IPS-18a (cell line): ENCODE results near the gene DRD4.
"Not testable (repeated sequence)": the region's sequence is repeated elsewhere in the genome, so short reads cannot be mapped to it uniquely, and the experiment has no call there.

Experiments
- H3K27ac ChIP-seq: one replicate; pipeline ENCODE4 v1.5.1; 2013; ENCODE audit warnings: low read length
- H3K27me3 ChIP-seq: one replicate; pipeline ENCODE4 v1.6.1; 2013; ENCODE audit warnings: mild to moderate bottlenecking, low read length; ENCODE audit not compliant: control insufficient read depth, insufficient read depth
- H3K36me3 ChIP-seq: one replicate; pipeline ENCODE4 v1.6.1; 2013; ENCODE audit warnings: low read depth, low read length; ENCODE audit not compliant: control insufficient read depth
- H3K4me1 ChIP-seq: one replicate; pipeline ENCODE4 v1.6.1; 2013; ENCODE audit warnings: low read depth, low read length; ENCODE audit not compliant: control insufficient read depth
- H3K4me3 ChIP-seq: one replicate; pipeline ENCODE4 v1.5.1; 2013; ENCODE audit warnings: low read length
- H3K9ac ChIP-seq: one replicate; pipeline ENCODE4 v1.6.1; 2013; ENCODE audit warnings: mild to moderate bottlenecking, low read length, moderate library complexity
- H3K9me3 ChIP-seq: one replicate; pipeline ENCODE4 v1.6.1; 2013; ENCODE audit warnings: low read depth, low read length; ENCODE audit not compliant: control insufficient read depth

Gene DRD4

DNA sequence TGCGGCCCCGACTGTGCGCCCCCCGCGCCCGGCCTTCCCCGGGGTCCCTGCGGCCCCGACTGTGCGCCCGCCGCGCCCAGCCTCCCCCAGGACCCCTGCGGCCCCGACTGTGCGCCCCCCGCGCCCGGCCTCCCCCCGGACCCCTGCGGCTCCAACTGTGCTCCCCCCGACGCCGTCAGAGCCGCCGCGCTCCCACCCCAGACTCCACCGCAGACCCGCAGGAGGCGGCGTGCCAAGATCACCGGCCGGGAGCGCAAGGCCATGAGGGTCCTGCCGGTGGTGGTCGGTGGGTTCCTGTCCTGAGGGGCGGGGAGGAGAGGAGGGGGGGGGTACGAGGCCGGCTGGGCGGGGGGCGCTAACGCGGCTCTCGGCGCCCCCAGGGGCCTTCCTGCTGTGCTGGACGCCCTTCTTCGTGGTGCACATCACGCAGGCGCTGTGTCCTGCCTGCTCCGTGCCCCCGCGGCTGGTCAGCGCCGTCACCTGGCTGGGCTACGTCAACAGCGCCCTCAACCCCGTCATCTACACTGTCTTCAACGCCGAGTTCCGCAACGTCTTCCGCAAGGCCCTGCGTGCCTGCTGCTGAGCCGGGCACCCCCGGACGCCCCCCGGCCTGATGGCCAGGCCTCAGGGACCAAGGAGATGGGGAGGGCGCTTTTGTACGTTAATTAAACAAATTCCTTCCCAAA, 3.1 kb downstream of the DRD4 start:
- peak overlapping the region; percentile 5 for H3K4me3 ChIP-seq
- H3K36me3 ChIP-seq = peaks cover 5% of the 10 kb centered on the region

DNA sequence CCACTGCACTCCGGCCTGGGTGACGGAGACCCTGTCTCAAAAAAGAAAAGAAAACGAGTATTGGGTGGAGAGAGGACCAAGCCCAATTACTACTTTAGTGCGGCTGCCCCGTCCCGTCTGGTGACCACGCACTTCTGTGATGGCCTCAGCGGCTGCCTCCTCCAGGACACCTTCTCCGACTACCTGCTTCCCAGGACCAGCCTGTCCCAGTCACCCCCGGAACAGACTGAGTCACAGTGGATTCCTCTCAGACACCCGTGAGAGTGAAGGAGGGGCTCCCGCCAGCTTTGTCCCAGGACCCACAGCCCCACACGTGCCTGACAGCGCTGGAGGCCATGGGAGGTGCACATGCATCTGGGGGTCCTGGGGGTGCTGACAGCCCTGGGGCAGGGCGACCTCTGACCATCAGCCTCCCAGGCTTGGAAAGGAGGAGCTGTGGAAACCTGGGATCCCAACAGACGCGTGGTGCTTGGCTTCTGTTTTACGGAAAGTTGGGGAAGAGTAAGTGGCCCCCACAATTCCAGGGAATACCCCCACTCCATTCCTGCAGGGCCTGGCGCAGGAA, 4.8 kb downstream of the DRD4 start:
- peaks cover 5% of the 10 kb centered on the region for H3K36me3 ChIP-seq

More for the DNA sequence above, 3.1 kb downstream of the DRD4 start:
- Histone ChIP-seq H3K27ac (no peak overlapping the region), H3K4me1 (peaks cover 8% of the 10 kb centered on the region), H3K9me3 (no peaks in the 10 kb centered on the region), H3K27me3 (peaks cover 58% of the 10 kb centered on the region), H3K9ac (no peak overlapping the region)

DNA sequence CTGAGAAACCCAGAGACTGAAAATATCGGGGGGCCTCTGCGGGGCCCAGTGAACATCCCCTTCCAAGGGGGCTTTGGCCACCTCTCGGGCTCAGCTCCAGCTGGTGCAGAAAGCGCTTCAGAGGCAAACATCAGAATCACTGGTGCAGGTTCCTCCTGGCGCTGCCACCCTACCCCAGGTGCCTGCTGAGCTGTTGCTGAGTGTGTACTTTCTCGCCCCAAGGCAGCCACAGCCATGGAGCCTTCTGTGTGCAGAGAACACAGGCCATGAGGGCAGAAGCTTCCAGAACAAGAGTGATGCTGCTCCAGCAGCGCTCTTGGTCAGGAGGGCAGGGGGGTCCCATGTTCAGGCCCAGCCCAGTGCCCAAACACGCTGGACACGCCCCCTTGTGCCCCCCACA, 6.3 kb downstream of the DRD4 start:
- Histone ChIP-seq H3K36me3 (peaks cover 5% of the 10 kb centered on the region), H3K9ac (no peak overlapping the region), H3K4me1 (peaks cover 8% of the 10 kb centered on the region), H3K9me3 (no peaks in the 10 kb centered on the region), H3K4me3 (no peak overlapping the region), H3K27me3 (peaks cover 26% of the 10 kb centered on the region), H3K27ac (no peak overlapping the region)

More for the DNA sequence above, 4.8 kb downstream of the DRD4 start:
- peaks cover 40% of the 10 kb centered on the region for H3K27me3 ChIP-seq
- H3K4me3 ChIP-seq = no peak overlapping the region
- H3K27ac ChIP-seq = no peak overlapping the region
- no peak overlapping the region for H3K9ac ChIP-seq
- H3K9me3 ChIP-seq = no peaks in the 10 kb centered on the region
- peaks cover 8% of the 10 kb centered on the region for H3K4me1 ChIP-seq

DNA sequence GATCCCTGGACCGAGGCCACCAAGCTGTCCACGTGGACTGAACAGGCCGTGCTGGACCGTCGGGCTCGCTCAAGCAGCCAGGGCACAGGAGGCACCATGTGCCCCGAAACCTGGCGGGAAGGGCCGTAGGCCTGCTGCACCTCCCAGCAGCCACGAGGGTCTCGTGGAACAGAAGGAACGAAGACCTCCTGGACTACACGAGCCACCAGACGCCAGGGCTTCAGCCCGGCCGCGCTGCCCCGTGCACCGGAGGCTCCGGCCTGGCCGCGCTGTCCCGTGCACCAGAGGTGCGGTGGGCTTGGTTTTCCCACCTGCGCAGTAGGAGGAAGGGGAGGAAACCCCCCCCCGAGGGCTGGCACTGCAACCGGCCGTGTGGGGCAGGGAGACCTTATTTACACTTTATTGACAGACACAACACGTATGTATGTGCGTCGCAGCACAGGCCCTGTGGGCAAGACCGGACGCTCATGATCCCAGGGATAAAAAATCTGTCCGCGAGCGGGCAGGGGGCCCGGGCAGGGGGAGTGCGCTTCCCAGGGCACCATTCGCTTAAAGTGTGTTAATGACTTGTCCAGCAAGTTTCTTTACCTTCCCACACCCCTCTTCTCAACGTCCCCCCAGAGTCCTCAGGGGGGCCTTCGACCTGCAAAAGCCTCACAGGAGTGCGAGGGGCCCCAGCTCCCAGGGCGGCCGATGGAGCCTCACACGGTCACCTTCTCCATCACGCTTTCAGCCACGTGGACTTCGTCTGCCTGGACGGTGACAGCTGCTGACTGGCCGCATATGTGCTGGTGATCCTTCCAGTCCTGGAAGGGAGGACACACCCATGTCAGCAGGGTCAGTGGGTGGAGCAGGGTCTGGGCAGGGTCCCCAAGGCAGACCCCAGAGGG, 7.0 kb downstream of the DRD4 start:
- Histone ChIP-seq H3K4me3 (no peak overlapping the region), H3K9ac (no peak overlapping the region), H3K9me3 (no peaks in the 10 kb centered on the region), H3K4me1 (peaks cover 8% of the 10 kb centered on the region), H3K27me3 (peaks cover 18% of the 10 kb centered on the region), H3K27ac (no peak overlapping the region), H3K36me3 (peaks cover 5% of the 10 kb centered on the region)

DNA sequence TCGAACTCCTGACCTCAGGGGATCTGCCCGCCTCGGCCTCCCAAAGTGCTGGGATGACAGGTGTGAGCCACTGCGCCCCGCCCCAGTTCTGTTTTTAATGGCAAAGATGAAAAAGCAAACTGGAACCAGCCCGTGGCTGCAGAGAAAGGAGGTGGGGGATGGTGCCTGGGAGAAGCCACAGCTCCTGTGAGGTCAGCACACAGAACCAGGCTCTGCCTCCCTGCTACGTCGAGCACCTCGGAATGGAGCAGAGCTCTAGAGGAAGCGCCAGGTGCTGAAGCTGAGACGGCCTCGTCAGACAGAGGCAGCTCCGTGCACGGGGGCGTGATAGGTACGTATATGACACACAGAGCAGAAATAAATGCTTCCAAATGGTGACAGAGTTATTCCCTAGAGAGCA, 8.5 kb downstream of the DRD4 start:
- no peak overlapping the region for H3K27ac ChIP-seq
- peaks cover 5% of the 10 kb centered on the region for H3K4me1 ChIP-seq
- H3K4me3 ChIP-seq = no peak overlapping the region
- peaks cover 10% of the 10 kb centered on the region for H3K27me3 ChIP-seq
- H3K9me3 ChIP-seq = no peaks in the 10 kb centered on the region
- peaks cover 6% of the 10 kb centered on the region for H3K36me3 ChIP-seq
- H3K9ac ChIP-seq = no peak overlapping the region

DNA sequence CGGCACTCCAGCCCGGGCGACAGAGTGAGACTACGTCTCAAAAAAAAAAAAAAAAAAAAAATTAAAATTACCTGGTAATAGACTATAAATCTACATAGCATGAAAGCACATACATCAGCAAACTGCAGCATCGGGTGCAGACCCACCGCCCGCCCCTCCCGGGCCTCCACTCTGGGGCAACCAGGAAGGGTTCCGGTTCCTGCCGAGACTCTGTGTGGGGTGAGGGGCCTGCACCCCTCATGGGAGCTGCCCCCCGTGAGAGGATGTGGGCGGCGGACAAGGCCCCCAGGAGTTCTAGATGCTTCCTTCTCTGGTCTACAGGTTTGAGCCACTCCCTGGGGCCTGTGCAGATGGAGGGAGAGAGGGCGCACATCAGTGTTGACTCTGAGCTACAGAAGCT, 9.1 kb downstream of the DRD4 start:
- no peaks in the 10 kb centered on the region for H3K4me1 ChIP-seq
- peaks cover 9% of the 10 kb centered on the region for H3K36me3 ChIP-seq
- H3K27ac ChIP-seq = no peak overlapping the region
- H3K27me3 ChIP-seq = peaks cover 3% of the 10 kb centered on the region
- H3K9ac ChIP-seq = no peak overlapping the region
- H3K9me3 ChIP-seq = no peaks in the 10 kb centered on the region
- no peak overlapping the region for H3K4me3 ChIP-seq

DNA sequence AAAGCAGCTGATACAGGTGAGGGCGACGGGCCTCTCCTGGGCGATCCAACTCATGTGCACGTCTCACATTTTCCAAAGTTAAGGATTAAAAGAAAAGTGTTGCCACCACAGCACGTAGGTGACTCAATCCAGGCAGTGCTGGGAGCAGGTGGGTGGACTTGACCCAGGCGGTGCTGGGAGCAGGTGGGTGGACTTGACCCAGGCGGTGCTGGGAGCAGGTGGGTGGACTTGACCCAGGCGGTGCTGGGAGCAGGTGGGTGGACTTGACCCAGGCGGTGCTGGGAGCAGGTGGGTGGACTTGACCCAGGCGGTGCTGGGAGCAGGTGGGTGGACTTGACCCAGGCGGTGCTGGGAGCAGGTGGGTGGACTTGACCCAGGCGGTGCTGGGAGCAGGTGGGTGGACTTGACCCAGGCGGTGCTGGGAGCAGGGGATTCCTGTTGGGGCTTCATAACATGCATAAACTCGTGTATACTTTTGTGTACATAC, 10.6 kb downstream of the DRD4 start:
- not testable (repeated sequence) for H3K27ac ChIP-seq

DNA sequence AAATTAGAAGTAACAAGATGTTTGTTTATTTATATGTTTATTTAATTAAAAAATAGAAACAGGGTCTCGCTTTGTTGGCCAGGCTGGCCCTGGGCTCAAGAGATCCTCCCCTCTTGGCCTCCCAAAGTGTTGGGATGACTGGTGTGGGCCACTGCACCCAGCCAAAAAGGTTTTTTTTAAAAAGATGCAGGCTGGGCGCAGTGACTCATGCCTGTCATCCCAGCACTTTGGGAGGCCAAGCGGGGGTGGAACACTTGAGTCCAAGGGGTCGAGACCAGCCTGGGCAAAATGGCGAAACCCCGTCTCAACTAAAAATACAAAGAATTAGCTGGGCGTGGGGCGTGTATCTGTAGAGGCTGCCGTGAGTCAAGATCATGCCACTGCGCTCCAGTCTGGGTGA, 13.4 kb downstream of the DRD4 start:
- Histone ChIP-seq H3K27ac (no peak overlapping the region), H3K36me3 (peaks cover 10% of the 10 kb centered on the region), H3K4me1 (no peaks in the 10 kb centered on the region), H3K9me3 (no peaks in the 10 kb centered on the region), H3K4me3 (no peak overlapping the region), H3K27me3 (no peaks in the 10 kb centered on the region), H3K9ac (no peak overlapping the region)

More for the DNA sequence above, 10.6 kb downstream of the DRD4 start:
- H3K36me3 ChIP-seq, H3K27me3 ChIP-seq, H3K9ac ChIP-seq, H3K4me3 ChIP-seq, H3K4me1 ChIP-seq, H3K9me3 ChIP-seq: not testable (repeated sequence)

DNA sequence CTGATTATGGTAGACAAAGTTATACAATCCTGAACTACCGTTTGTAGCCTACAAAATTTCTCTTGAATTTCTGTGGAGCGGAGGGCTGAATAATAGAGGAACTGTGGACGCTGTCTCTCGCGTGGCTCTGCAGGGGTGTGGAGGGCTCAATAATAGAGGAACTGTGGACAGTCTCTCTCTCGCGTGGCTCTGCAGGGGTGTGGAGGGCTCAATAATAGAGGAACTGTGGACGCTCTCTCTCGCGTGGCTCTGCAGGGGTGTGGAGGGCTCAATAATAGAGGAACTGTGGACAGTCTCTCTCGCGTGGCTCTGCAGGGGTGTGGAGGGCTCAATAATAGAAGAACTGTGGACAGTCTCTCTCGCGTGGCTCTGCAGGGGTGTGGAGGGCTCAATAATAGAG, 16.1 kb downstream of the DRD4 start:
- not testable (repeated sequence) for H3K4me3 ChIP-seq, H3K4me1 ChIP-seq, H3K9me3 ChIP-seq, H3K27me3 ChIP-seq, H3K27ac ChIP-seq, H3K9ac ChIP-seq
- H3K36me3 ChIP-seq = peaks cover 13% of the 10 kb centered on the region

DNA sequence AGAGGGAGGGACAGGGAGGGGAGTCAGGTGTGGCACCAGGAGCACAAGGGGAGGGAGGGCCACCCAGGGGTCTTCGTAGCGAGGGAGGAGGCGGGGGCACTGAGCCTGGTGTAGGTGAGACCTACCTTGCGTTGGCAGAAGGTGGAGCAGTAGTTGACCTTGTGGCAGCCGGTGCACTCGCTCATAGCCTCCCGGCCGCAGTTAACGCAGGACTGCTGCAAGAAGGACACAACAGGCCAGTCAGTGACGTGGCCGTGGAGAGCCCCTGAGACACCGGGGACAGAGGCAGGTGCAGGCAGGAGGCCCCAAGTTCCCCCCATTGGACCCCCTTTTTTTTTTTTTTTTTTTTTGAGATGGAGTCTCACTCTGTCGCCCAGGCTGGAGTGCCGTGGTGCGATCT, 16.8 kb downstream of the DRD4 start:
- Histone ChIP-seq H3K4me3 (no peak overlapping the region), H3K27ac (no peak overlapping the region), H3K4me1 (no peaks in the 10 kb centered on the region), H3K36me3 (peaks cover 13% of the 10 kb centered on the region), H3K27me3 (no peaks in the 10 kb centered on the region), H3K9ac (no peak overlapping the region), H3K9me3 (no peaks in the 10 kb centered on the region)

DNA sequence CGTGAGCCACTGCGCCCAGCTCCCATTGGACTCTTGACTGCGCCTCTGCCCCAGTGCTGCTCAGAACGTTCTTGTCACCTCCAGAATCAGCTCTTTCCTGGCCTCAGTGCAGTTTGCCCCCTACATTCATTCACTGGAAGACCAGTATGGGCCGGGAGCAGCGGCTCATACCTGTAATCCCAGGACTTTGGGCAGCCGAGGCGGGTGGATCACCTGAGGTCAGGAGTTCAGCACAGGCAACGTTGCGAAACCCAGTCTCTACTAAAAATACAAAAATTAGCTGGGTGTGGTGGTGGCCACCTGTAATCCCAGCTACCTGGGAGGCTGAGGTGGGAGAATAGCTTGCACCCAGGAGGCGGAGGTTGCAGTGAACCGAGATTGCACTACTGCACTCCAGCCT, 17.4 kb downstream of the DRD4 start:
- peaks cover 13% of the 10 kb centered on the region for H3K36me3 ChIP-seq
- not testable (repeated sequence) for H3K27me3 ChIP-seq, H3K4me1 ChIP-seq, H3K4me3 ChIP-seq, H3K27ac ChIP-seq, H3K9ac ChIP-seq, H3K9me3 ChIP-seq
